Colon (tissue), 2 donors: ENCODE measurements around the gene CENPE.

Source experiments
- FAIRE-seq: peaks from 2 replicates; lab custom pipeline; 2012; peaks lifted over from hg19 to GRCh38; lab: Jason Lieb, UNC
- donor health status: control.
- donor health status: control.

Gene CENPE

GRCh38 chr4:103136671-103137445, 61.3 kb downstream of the CENPE start:
- FAIRE-seq: peak; percentile 51

GRCh38 chr4:103129174-103129573, 69.0 kb downstream of the CENPE start:
- no peak for FAIRE-seq

- no peak for FAIRE-seq
Measured at GRCh38 chr4:103126126-103126525, 72.0 kb downstream of the CENPE start.

GRCh38 chr4:103123114-103123513, 75.0 kb downstream of the CENPE start:
- no peak for FAIRE-seq

- FAIRE-seq: no peak
Measured at GRCh38 chr4:103118166-103118565, 80.0 kb downstream of the CENPE start.

GRCh38 chr4:103111598-103111997, 86.5 kb downstream of the CENPE start:
- FAIRE-seq: no peak

GRCh38 chr4:103108542-103108941, 89.6 kb downstream of the CENPE start:
- FAIRE-seq: no peak

- FAIRE-seq: no peak
Measured at GRCh38 chr4:103105558-103106356, 92.4 kb downstream of the CENPE start.

GRCh38 chr4:103104886-103105285, 93.3 kb downstream of the CENPE start:
- no peak for FAIRE-seq

GRCh38 chr4:103100691-103101090, 97.5 kb downstream of the CENPE start:
- no peak for FAIRE-seq

- peak; percentile 90 for FAIRE-seq
Measured at GRCh38 chr4:103099691-103100392, 98.3 kb downstream of the CENPE start, which contains the start of gene BDH2. Gene BDH2 (minus strand): TSS chr4:103099834. CDS start chr4:103096254, 3,580 bp downstream.

- no peak for FAIRE-seq
Measured at GRCh38 chr4:103098756-103099440, 99.2 kb downstream of the CENPE start.

GRCh38 chr4:103098341-103098740, 99.8 kb downstream of the CENPE start:
- no peak for FAIRE-seq

- FAIRE-seq: no peak
Measured at GRCh38 chr4:103097112-103097511, 101.0 kb downstream of the CENPE start.

- FAIRE-seq: no peak
Measured at GRCh38 chr4:103095080-103095479, 103.1 kb downstream of the CENPE start.

GRCh38 chr4:103092245-103092644, 105.9 kb downstream of the CENPE start:
- FAIRE-seq: no peak

GRCh38 chr4:103091601-103092223, 106.4 kb downstream of the CENPE start:
- FAIRE-seq: no peak

- no peak for FAIRE-seq
Measured at GRCh38 chr4:103089481-103089880, 108.7 kb downstream of the CENPE start.

GRCh38 chr4:103086551-103086950, 111.6 kb downstream of the CENPE start:
- FAIRE-seq: no peak

GRCh38 chr4:103085555-103086196, 112.5 kb downstream of the CENPE start:
- no peak for FAIRE-seq

- no peak for FAIRE-seq
Measured at GRCh38 chr4:103079621-103080020, 118.5 kb downstream of the CENPE start.
